ENCODE measurements around the gene TFR2. TPM values are rescaled to one million over a fixed set of nuclear protein-coding genes. Genes with fewer than 3 reads are reported as not detected.

Gene TFR2
- total RNA-seq, 2 donors from 2014 or later: 0.29 to 0.79 TPM

GRCh38 chr7:100570954-100571828 lies 70.2 kb downstream of the TFR2 start:
- DNase-seq (no peak), ATAC-seq (no peak)
- intact Hi-C loops (cut with DNase I): loop anchor here in 1 of 2 donors (10.0 kb wide), 1 partner anchor 114 kb away; no protein-coding TSS in a partner anchor

Other genes starting within 250 kb of the TFR2 start
- gene ZCWPW1, start 212.8 kb downstream of the TFR2 start, total RNA-seq: 1 to 10 TPM; 3.6 to 4.9 TPM
- gene MEPCE, start 211.7 kb downstream of the TFR2 start, total RNA-seq: 10 to 100 TPM; 20.9 to 23.9 TPM
- gene PPP1R35, start 205.1 kb downstream of the TFR2 start, total RNA-seq: 10 to 100 TPM; 15.5 to 19.8 TPM
- gene SPACDR, start 177.3 kb downstream of the TFR2 start, total RNA-seq: under 1 TPM; 0.38 to 0.73 TPM
- 10 to 100 TPM; 31.3 to 36.2 TPM for gene TSC22D4, start 162.3 kb downstream of the TFR2 start, total RNA-seq
- gene NYAP1, start 157.6 kb downstream of the TFR2 start, total RNA-seq: under 1 TPM; 0.59 to 0.97 TPM
- 10 to 100 TPM; 21.0 to 24.3 TPM for gene AGFG2, start 102.3 kb downstream of the TFR2 start, total RNA-seq
- 1 to 10 TPM in 1 of 2 donors, under 1 TPM in 1; 0.58 to 1.5 TPM for gene SAP25, start 67.7 kb downstream of the TFR2 start, total RNA-seq
- gene LRCH4, start 55.4 kb downstream of the TFR2 start, total RNA-seq: 10 to 100 TPM; 28.2 to 32.6 TPM
- gene FBXO24, start 55.2 kb downstream of the TFR2 start, total RNA-seq: under 1 TPM; 0.31 to 0.62 TPM
- 10 to 100 TPM; 51.8 to 96.5 TPM for gene PCOLCE, start 39.2 kb downstream of the TFR2 start, total RNA-seq
- gene MOSPD3, start 29.0 kb downstream of the TFR2 start, total RNA-seq: 10 to 100 TPM; 11.0 to 13.3 TPM
- gene ACTL6B, start 14.9 kb upstream of the TFR2 start, total RNA-seq: not detected
- gene GNB2, start 32.2 kb upstream of the TFR2 start, total RNA-seq: 100 to 1,000 TPM; 125 to 153 TPM
- gene GIGYF1, start 52.7 kb upstream of the TFR2 start, total RNA-seq: 10 to 100 TPM; 25.8 to 31.0 TPM
- gene POP7, start 64.6 kb upstream of the TFR2 start, total RNA-seq: 10 to 100 TPM; 23.2 to 29.0 TPM
- not detected for gene EPO, start 78.9 kb upstream of the TFR2 start, total RNA-seq
- gene ZAN, start 92.0 kb upstream of the TFR2 start, total RNA-seq: not detected
- gene EPHB4, start 186.0 kb upstream of the TFR2 start, total RNA-seq: 10 to 100 TPM; 27.5 to 46.8 TPM
- gene SLC12A9, start 211.2 kb upstream of the TFR2 start, total RNA-seq: 10 to 100 TPM; 13.4 to 14.7 TPM
- 10 to 100 TPM; 36.5 to 48.0 TPM for gene TRIP6, start 225.8 kb upstream of the TFR2 start, total RNA-seq
- gene SRRT, start 233.6 kb upstream of the TFR2 start, total RNA-seq: 10 to 100 TPM; 65.1 to 87.0 TPM
- gene UFSP1, start 248.2 kb upstream of the TFR2 start, total RNA-seq: 1 to 10 TPM; 2.7 to 4.3 TPM

Data from left cardiac atrium (tissue), 4 donors.